GM18909 (cell line): ENCODE results near the gene WDR64.
A peak's percentile ranks its signal among the peaks of the same experiment; 100 is the strongest.
"Not testable (repeated sequence)": the region's sequence is repeated elsewhere in the genome, so short reads cannot be mapped to it uniquely, and the experiment has no call there.

ENCODE experiments used
- ATAC-seq: cut with Tn5 transposase; IDR thresholded peaks from one replicate; pipeline ENCODE4 v1.9.1; 2021; ENCODE audit warnings: mild to moderate bottlenecking; ENCODE audit not compliant: unreplicated experiment, poor library complexity

Gene WDR64

DNA sequence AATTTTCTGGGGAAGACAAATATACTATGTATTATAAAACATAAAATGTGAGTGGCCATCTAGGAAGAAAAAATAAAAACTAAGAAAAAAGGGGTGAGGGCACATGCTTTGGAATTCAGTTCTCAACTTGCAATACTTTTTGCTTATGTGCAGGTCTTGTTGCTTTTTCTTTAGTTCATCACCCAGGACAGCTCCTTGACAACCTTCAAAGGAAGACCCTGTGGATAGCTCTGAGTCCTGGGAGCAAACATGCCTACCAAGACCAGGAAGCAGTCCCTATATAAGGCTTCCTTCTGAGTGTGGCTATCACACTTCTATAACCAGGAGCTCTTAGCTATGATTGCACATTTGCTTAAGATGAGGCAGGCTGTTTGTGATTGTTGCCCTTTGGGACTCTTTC is 78.0 kb downstream of the WDR64 start:
- ATAC-seq, result no peak

DNA sequence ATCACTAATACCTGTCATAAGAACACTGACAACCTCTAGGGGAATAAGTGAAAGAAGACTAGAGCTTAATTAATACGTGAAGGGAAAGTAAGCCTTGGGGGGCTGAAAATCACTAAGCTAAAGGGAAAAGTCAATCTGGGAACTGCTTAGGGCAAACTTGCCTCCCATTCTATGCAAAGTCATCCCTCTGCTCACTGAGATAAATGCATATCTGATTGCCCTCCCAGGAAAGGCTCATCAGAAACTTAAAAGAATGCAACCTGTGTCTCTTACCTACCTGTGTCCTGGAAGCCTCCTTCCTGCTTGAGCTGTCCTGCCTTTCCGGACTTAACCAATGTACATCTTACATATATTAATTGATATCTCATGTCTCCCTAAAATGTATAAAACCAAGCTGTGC is 81.8 kb downstream of the WDR64 start:
- ATAC-seq, result no peak

DNA sequence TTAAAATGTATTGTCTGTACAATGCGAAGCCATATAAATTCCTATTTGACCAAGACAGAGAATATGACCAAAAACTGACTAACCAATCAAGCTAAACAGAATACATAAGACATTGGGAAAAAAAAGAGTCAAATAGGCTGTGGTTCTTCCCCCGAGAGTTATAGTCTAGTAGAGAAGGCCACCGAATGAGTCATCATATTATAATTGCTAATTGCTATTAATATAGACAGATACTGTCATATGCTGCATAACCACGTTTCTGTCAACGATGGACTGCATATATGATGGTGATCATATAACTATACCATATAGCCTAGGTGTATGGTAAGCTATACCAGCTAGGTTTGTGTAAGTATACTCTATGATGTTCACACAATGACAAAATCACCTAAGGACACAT is 82.5 kb downstream of the WDR64 start:
- ATAC-seq, result no peak

- ATAC-seq, result not testable (repeated sequence)
These were observed 83.4 kb downstream of the WDR64 start for GRCh38 chr1:241735493-241735926.

DNA sequence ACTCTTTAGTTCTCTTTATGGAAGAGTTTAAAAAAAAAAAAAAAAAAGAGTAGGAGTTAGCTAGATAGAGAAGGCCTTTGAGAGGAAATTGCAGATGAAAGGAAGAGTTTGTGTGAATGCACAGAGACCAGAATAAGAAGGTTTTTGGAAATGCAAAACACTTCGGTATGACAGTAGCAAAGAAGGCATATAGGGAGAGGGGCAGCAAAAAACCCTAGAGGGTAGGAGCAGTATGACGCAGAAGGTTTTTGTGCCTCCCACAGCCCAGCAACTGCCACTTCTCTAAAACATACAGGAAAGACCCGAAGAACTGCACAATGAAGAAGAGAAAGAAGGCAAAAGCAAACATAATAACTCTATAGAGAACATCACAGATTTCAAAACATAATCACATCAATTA is 84.3 kb downstream of the WDR64 start:
- no peak for ATAC-seq

DNA sequence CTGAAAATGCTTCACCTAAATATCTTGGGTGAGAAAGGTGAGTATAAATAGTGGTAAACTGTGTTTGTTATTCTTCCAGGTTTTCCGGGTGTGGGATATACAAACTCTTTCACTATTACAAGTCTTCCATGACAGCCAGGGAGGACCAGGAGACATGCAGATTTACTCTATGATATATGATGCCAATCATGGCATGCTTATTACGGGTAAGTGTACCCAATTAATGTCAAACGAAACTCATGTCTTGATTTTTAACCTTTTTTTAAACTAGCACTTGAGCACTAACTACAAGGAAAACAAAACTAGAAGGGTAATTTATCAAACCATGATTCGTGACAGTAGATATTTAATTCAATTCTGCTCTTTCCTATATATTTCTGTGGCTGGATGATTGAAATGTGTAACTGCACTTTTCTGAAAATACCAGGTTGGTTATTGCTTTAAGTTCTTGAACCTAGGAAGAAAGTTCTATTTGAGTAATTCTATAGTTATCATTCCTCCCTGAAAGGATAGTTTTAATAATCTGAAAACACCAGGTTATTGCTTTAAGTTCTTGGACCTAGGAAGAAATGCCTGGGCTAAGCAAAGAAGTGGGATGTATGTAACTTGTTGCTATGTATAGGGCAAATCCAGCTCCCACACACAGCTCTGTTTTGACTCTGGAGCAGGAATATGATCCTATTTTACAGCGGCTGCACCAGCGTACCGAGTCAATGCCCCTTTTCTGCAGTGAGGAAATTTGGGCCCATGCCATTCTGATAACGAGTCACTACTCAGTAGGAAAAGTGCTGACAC is 86.4 kb downstream of the WDR64 start:
- ATAC-seq, result no peak

DNA sequence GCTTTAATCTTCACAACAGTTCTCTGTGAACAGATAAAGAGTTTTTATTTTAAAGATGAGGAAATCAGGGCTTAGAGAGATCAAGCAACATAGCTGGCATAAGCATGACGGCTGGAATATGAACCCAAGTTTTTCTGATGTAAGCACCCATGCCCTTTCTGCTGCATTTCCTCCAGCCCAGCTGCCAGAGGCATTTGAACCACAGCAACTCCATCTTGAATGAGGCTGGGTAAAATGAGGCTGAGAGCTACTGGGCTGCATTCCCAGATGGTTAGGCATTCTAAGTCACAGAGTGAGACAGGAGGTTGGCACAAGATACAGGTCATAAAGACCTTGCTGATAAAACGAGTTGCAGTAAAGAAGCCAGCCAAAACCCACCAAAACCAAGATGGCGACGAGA is 90.0 kb downstream of the WDR64 start:
- ATAC-seq, result no peak

DNA sequence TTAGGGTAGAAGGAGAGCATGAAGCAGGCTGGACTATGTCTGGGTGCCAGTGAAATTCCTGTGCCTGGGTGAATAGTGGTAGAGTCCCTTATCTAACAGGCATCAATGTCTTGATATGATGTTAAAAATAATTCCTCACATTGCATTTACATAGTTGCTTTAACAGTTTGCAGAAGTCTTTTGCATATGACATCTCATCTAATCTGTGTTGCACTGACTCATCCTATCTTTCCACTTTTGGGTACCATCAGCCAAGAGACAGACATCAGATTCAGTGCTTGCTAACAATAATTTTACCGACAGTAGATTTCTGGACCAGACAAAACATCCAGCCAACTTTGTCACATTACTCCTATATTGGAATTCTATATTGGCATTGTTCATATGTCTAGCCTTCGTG is 92.5 kb downstream of the WDR64 start:
- no peak for ATAC-seq

- ATAC-seq, result no peak
These were observed 95.9 kb downstream of the WDR64 start for GRCh38 chr1:241747992-241748391.

DNA sequence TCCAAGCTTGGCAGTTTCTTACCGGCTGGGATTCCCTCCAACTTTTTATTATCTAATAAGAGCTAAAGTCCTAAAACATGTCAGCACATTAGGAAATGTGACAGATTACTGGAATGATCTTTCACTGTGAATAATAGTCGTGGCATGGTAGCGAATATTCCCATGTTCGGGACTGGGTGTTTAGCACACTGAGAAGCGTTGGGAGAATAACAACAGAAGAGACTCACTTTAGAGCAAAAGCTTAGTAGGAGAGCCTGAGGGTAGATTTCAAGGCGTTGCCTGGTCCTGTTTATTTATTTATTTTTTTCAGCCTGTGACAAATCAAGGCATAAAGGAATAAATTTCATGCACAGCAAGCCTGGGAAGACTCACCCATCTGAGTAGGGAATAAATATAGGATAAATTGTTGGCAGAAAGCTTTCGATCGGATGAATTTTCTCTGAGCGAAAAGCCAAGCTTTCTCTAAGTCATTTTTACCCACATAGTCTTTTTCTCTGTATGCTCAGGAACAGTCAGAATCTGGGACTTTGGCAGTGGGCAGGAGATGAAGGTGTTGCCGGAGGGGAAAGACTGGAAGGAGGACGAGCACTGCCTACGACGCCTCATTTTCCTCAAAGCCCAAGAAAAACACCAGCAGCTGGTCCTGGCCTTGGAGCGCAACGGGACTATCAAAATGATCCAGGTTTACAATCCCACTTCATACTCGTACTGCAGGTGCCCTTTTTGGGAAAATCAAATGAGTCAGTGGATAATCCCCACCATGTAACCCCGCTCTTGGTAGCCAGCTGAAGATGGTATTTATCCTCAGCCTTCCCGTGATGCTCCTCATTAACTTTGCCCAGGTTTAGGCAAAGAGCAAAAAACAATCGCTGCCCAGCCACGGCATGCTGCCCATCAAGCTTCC is 97.2 kb downstream of the WDR64 start:
- ATAC-seq, result no peak

DNA sequence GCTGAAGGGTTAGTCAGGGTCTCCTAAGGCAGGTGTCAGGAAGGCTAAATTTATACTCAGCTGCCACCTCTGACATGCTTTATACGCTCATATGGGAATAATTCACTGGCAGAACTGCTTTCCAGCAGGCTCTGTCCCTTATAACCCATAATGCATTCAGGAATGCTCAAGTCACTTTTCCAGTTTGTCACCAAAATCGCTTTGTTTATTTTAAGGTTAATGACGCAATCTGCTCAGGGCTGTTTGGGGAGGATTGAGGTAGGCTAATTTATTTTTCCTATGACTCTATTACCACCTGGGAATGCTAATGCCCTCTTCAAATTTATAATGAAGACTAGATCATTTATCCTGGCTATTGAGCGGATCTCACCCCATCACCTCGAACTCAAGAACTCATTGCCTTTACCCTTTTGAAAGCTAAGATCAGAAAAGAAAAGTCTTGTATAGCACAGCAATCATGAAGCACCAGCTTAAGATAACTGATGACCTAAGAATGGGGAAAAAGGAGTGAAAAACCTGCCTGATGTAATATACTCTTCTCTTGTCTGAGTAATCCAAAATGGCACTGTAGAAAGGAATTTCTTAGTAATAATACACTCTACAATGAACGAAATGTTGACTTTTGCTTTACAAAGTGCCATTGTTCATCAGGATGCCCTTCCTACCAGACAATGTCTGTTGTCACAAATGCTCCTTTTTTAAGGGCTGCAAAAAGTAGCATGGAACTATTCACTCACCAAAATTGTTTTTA is 98.0 kb downstream of the WDR64 start:
- no peak for ATAC-seq

GRCh38 chr1:241751524-241751923 is 99.4 kb downstream of the WDR64 start:
- no peak for ATAC-seq

DNA sequence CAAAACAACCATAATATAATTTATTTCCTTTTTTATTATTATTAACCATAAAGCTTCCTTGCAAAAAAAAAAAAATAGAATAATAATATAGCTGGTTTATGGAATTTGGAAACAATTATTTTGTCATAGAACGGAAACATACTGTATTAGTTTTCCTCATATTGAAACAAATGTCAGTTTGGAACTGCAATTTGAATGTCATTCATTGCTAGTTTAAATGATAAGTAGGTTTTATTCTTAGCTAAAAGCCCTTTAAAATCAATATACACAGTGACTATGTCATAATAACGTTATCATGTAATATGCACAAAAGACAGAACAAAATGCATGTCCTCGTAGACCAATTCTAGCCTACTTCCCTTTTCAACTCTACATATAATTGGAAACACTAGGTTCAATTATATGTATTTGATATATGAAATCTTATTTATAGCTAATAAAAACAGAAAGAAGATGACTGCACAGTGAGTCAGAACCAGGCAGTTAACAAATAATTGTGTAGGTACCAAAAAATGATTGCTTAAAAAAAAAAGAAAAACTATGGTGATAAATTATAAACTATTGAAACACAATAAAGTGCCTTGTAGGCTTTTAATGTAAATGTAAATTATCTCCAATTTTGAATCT is 110.7 kb downstream of the WDR64 start:
- ATAC-seq, result no peak

GRCh38 chr1:241765390-241765789 is 113.3 kb downstream of the WDR64 start:
- ATAC-seq, result no peak

DNA sequence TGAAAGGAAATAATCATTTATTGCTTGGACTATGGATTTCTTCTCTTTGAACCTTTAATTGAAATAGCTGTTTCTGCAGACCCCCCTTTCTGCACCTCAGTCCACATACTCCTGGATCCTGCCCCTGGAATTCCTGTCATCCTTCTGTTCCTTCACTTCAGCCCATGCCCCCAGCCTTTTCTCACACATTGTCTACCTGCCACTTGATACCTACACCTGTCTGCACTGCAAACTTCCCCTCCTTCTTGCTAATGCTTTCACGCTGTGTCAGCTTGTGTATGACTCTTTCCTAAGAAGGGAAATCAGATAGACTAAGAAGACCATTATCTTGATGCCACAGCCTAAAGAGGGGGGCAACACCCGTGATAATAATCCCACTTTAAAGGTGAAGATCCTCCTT is 115.7 kb downstream of the WDR64 start:
- ATAC-seq, result no peak

DNA sequence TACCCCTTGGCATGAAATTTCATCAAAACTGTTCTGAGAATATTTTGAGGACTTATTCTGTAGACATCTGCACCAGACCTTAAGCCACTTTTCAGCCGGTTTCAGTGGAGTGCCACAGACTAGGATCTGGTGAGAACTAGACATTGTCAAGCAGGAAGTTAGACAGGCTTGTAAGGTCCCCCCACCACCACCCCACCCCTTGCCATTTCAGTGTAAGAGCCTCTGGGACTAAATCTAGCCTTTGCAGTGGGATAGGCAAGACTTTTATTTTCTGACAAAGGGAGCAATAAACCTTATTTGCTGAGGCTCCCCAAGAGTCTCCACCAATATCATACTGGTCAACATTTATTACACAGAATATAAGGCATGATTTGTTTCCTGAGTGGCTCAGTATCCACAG is 118.0 kb downstream of the WDR64 start:
- peak; percentile 57 for ATAC-seq

- no peak for ATAC-seq
These were observed 119.0 kb downstream of the WDR64 start for GRCh38 chr1:241771117-241771516.

GRCh38 chr1:241772932-241773500 is 120.9 kb downstream of the WDR64 start:
- no peak for ATAC-seq

DNA sequence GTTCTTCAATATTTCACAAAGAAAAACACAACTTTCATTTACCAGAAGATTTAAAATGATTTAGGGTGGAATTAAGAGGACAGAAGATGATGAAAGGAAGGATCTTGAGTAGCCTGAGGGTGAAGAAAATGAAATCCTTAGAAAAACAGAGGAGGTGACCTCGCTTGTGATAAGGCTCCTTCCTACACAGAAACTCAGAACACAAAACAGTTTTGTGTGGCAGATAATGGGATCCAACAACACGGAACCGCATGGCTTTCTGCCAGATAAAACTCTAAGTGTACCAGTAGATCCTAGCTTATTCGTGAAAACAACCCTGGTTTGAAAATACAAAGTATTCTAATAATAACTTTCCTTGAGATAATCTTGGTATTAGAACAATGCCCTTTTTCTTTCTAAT is 121.9 kb downstream of the WDR64 start:
- no peak for ATAC-seq

DNA sequence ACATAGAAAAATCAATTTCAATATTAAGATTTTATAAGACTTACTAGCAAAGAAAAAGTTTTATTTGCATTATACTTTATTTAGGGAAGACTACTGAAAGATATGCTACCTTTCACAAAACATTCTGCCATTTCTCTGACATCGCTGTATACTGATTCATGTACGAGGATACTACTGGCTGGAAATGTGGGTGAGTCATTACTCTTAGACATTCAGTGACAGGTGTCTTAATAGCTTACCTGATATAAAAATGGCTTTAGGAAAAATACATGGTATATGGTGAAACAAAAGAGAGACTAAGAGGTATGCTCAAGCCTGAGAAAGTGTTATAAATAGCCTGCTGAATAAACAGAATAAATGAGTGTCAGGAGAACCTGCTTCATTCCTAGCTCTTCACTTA is 122.9 kb downstream of the WDR64 start:
- ATAC-seq, result no peak
